Right kidney (tissue), 9 donors: ENCODE results near the gene ARFGEF2.
"Not testable (repeated sequence)": the region's sequence is repeated elsewhere in the genome, so short reads cannot be mapped to it uniquely, and the experiment has no call there.

Experiments
- DNase-seq: peaks from one replicate; pipeline ENCODE4 v3.0.0-alpha.2; 2016
- long read RNA-seq, 8 donors: transcript quantifications; one replicate each; lab custom pipeline, GENCODE V29; 2026

ARFGEF2 gene
- long read RNA-seq, donor 1 = 0 reads
- long read RNA-seq, donor 2 = 0 reads
- long read RNA-seq, donor 3, partial matches to known transcripts = 5 of 5 reads
- long read RNA-seq, donor 3, other reads (novel, unspliced or antisense) = 0 of 5 reads
- long read RNA-seq, donor 4, partial matches to known transcripts = 5 of 5 reads
- long read RNA-seq, donor 4, other reads (novel, unspliced or antisense) = 0 of 5 reads
- long read RNA-seq, donor 5, full-length matches to known transcripts = 1 of 1 reads
- long read RNA-seq, donor 5, partial matches to known transcripts = 0 of 1 reads
- long read RNA-seq, donor 5, other reads (novel, unspliced or antisense) = 0 of 1 reads
- long read RNA-seq, donor 6, full-length matches to known transcripts = 1 of 1 reads
- long read RNA-seq, donor 6, partial matches to known transcripts = 0 of 1 reads
- long read RNA-seq, donor 6, other reads (novel, unspliced or antisense) = 0 of 1 reads
- long read RNA-seq, donor 7 = 0 reads
- long read RNA-seq, donor 8, full-length matches to known transcripts = 1 of 1 reads
- long read RNA-seq, donor 8, partial matches to known transcripts = 0 of 1 reads
- long read RNA-seq, donor 8, other reads (novel, unspliced or antisense) = 0 of 1 reads

- DNase-seq = peak; percentile 85
These were observed at the start of gene ARFGEF2 for GRCh38 chr20:48921168-48921882. ARFGEF2 (plus strand) TSS chr20:48921711; CDS start chr20:48921890, 179 bp downstream.

- DNase-seq = no peak
These were observed 46.1 kb upstream of the ARFGEF2 start for GRCh38 chr20:48875233-48875913.

DNA sequence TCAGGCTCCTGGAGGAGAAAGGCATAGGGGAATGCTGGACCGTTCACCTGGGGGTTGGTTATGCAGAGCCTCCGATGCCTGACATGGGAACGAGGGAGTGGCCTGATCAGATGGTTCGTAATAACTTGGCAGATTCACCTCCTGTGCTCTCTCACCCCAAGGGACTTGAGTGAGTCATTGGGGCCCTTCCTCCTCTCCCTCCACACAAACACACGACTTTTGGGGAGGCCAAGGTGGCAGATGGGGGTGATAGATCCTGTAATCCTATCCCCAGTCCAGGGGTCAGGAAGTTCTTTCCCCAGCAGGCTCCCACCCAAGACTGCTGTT, 45.6 kb upstream of the ARFGEF2 start:
- no peak for DNase-seq

DNA sequence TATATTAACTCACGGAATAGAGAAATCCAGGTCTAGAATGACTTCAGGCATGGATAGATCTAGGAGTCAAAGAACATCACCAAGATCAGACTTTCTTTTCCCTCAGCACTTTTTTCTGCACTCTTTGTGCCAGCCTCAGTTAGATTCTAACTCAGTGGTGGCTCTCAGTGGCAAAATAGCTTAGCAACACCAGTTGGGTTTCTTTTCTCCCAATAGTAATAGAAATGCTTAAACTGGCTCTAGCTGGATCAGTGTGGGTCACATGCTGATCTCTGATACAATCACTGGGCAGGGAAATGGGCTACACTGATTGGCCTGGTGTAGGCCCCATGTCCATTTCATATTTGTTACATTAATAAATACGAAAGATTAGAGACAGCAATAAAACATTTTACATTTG, 44.2 kb upstream of the ARFGEF2 start:
- no peak for DNase-seq

DNA sequence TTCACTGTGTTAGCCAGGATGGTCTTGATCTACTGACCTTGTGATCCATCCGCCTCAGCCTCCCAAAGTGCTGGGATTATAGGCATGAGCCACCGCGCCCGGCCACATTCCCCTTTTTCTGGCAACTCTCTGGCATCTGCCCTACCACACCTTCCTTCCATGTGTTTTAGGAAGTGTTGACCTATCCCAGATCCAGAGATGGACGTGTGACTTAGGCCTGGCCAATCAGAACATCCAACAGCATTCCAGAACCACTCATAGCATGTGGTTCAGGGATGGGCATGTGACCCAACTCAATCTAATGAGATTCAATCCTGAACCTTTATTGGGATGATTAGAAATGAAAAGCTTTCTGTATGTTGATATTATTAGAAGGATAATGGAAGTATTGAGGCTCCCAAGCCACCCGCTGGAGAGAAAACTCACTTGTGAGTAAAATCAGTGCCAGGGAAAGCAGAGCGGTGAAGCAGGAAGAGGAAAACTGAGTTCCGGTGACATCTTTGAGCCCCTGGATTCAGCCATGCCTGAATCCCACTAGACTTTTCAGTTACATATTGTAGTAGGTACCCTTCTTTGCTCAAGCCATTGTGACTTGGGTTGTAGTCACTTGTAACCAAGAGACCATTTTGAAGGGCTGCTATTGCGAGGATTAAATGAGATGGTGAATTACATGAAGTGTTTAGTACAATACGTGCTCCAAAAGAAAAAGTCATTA, 42.8 kb upstream of the ARFGEF2 start:
- DNase-seq = no peak

DNA sequence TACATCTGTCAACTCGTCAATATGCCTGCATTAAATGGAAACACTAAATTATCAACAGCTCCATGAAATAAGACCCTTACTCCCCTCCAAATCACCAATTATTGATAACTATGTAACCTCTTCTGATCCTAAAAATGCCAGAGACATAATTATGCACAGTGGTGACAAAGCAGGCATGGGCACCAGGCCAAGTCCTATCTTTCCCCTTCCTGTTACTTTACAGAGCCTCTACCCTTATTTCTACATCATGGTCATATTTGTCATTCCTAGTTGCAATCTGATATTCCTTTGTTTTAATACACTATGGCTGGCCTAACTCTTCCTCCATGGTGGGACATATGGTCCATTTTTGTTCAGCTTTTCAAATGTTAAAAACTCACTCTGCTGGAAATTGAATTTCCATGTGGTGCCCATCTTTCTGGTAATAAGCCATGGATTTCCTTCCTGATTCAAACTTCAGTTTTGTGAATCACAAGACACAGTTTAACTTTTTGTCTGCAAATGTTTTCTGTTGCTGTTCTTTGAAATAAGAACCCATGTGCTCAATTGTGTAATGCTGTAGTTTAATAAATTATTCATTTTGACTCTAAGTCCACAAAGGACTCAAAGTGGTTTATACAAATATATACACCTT, 41.8 kb upstream of the ARFGEF2 start:
- no peak for DNase-seq

GRCh38 chr20:48880331-48880730, 41.2 kb upstream of the ARFGEF2 start:
- no peak for DNase-seq

GRCh38 chr20:48880981-48881657, 40.4 kb upstream of the ARFGEF2 start:
- no peak for DNase-seq

DNA sequence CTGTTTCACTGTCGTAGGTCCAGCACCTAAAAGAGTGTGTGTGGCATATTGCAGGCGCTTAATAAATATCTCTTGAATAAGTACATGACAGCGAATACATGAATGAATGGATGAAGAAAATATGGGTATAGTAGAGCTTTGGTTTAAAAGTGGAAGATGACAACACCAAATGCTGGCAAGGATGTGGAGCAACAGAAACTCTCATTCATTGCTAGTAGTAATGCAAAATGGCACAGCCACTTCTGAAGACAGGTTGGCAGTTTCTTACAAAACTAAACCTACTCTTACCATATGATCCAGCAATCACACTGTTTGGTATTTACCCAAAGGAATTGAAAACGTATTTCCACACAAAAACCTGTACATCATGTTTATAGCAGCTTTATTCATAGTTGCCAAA, 36.3 kb upstream of the ARFGEF2 start:
- DNase-seq = no peak

- no peak for DNase-seq
These were observed 35.3 kb upstream of the ARFGEF2 start for GRCh38 chr20:48886194-48886593.

GRCh38 chr20:48886811-48887210, 34.7 kb upstream of the ARFGEF2 start:
- DNase-seq = no peak

DNA sequence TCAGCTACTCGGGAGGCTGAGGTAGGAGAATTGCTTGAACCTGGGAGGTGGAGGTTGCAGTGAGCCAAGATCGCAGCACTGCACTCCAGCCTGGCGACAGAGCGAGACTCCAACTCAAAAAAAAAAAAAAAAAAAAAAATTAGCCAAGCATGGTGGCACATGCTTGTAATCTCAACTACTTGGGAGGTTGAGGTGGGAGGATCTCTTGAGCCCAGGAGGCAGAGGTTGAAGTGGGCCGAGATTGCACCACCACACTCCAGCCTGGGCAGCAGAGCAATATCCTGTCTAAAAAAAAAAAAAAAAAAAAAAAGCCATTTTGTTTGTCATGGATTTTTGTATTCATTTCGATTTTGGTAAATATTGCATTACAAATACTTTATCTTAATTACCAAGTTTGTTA, 33.0 kb upstream of the ARFGEF2 start:
- not testable (repeated sequence) for DNase-seq

GRCh38 chr20:48889140-48889790, 32.2 kb upstream of the ARFGEF2 start:
- DNase-seq = no peak

GRCh38 chr20:48891235-48892048, 30.1 kb upstream of the ARFGEF2 start:
- no peak for DNase-seq

DNA sequence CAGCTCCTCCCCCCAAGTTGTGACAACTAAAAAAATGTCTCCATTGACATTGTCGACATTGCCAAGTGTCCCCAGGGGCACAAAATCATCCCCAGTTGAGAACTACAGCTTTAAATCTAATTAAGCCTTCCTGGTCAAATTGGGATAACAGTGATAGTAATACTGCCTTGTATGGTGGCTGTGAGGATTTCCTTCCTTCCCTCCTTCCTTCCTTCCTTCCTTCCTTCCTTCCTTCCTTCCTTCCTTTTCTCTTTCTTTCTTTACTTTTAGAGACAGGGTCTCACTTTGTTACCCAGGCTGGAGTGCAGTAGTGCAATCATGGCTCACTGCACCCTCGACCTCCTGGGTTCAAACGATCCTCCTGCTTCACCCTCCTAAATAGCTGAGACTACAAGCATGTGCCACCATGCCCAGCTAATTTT, 29.5 kb upstream of the ARFGEF2 start:
- DNase-seq = no peak

- no peak for DNase-seq
These were observed 28.6 kb upstream of the ARFGEF2 start for GRCh38 chr20:48892891-48893290.

DNA sequence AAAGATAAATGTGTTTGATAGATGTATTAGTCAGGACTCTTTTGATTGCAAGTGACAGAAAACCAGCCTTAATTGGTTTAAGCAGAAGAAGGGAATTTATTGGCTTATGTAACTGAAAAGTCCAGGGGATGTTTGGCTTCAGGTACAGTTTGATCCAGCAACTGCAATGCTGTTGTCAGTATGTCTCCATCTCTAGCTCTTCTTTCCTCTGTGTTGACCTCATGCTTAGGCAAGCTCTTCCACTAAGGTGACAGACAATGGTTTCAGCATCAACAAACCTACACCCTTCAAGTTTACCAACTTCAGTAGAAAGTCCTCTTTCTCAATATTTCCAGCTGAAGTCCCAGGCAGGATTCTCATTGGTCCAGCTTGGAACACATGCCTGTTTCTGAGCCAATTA, 28.1 kb upstream of the ARFGEF2 start:
- DNase-seq = no peak

GRCh38 chr20:48897305-48898010, 24.1 kb upstream of the ARFGEF2 start:
- no peak for DNase-seq

DNA sequence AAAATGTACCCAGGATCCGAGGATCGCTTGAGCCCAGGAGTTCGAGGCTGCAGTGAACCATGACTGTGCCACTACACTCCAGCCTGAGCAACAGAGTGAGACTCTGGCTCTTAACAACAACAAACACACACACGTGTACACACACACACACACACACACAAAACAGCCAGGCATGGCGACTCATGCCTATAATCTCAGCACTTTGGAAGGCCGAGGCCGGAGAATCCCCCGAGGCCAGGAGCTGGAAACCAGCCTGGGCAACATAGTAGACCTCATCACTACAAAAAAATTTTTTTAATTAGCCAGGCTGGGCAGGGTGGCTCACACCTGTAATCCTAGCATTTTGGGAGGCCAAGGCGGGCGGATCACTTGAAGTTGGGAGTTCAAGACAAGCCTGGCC, 23.3 kb upstream of the ARFGEF2 start:
- DNase-seq = no peak
